ENCODE data around the gene ITGB1.
"Not testable (repeated sequence)": the region's sequence is repeated elsewhere in the genome, so short reads cannot be mapped to it uniquely, and the experiment has no call there.

The ITGB1 gene

GRCh38 chr10:32958085-32959005, at the start of gene ITGB1:
TSS of gene ITGB1 (minus strand) at chr10:32958230. CDS start at chr10:32935558, 22,672 bp downstream.
- DNase-seq = peak; percentile 71

DNA sequence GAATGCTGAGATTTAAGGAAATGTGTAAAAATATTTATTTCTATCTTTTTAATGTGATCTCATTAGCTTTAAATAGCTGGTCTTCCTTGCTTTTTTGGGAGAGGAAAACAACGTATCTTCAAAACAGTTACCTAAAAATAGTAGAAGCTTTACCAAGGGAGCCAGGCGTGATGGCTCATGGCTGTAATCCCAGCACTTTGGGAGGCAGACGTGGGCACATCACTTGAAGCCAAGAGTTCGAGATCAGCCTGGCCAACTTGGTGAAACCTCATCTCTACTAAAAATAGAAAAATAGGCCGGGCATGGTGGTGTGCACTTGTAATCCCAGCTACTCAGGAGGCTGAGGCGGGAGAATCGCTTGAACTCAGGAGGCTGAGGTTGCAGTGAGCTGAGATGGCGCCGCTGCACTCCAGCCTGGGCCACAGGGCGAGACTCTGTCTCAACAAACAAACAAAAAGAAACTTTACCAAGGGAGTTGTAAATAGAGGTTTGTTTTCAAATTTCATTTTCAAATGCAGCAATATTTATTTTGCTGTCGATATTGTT, 48.4 kb upstream of the ITGB1 start:
- no peak for DNase-seq

DNA sequence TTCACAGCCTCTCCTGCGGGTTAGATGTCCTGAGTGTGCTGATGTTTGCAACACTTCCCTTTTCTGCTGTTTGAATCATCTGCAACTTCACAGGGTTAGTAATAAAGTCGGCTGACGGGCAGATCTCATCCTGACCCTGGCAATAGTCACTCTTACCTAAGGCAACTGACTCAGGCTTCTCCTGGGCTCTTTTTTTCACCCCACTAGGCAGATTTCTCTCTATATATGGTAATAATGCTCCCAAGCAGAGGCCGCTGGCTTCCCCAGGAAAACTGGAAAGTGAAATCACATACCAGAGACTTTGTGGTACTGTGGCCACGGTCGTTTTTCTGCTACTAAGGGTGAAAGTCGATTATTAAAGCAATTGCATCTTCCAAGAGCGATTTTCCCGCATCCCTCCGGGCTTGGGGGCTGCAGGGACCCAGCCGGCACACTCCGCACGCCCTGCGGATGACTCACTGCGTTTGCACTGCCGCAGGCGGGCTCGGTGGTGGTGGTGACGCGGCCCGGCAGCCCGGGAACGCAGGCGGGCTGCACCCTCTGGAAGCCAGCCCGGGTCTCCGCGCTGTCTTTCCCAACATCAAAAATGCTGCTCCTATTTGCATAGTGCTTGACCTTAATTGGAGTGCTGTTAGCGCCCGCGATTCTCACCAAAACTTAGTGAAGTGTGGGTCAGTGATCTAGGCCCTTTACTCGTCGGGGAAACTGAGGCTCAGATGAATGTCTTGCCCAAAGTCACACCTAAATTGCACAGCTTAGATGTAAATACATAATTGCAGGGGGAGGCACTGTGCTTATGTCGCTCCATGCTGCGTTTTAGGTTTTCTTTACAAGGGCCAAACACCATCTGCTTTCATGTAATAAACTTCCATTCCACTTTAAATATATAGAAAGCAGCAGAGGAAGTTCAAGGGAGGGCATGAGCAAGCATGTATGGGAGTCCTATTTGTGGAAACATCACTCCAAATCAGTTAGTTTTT, 47.6 kb upstream of the ITGB1 start:
- no peak for DNase-seq

- DNase-seq = no peak
These were observed 44.0 kb upstream of the ITGB1 start for GRCh38 chr10:33001908-33002492.

DNA sequence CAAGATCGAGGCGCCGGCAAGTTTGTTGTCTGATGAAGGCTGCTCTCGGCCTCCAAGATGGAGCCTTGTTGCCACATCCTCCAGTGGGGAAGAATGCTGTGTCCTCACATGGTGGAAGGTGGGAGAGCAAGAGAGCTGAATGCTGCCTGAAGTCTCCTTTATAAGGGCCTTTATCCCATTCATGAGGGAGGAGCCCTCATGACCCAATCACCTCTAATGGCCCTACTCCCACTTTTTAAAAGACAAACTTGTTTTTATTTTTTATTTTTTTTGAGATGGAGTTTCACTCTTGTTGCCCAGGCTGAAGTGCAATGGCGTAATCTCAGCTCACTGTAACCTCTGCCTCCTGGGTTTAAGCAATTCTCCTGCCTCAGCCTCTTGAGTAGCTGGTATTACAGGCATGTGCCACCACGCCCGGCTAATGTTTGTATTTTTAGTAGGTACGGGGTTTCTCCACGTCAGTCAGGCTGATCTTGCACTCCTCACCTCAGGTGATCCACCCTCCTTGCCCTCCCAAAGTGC, 40.1 kb upstream of the ITGB1 start:
- not testable (repeated sequence) for DNase-seq

DNA sequence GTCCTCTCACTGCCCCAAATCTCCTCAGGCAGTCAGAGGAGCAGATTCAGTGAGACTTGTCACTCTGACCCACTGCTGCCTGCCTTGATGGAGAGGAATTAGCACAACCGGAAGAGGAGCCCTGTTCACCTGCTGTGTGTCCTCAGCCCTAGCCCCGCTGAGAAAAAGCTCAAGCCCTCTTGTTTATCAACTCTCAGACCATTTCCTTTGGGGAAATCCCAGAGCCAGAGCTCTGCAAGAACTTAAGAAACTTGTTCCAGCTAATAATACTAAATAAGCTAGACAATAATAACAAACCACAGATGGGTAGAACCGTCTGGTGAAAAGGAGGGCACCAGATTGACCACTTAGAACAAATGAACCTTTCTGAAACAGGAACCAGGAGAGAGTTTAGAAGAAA, 37.7 kb upstream of the ITGB1 start:
- DNase-seq = no peak

GRCh38 chr10:32995066-32995622, 37.1 kb upstream of the ITGB1 start:
- DNase-seq = no peak

DNA sequence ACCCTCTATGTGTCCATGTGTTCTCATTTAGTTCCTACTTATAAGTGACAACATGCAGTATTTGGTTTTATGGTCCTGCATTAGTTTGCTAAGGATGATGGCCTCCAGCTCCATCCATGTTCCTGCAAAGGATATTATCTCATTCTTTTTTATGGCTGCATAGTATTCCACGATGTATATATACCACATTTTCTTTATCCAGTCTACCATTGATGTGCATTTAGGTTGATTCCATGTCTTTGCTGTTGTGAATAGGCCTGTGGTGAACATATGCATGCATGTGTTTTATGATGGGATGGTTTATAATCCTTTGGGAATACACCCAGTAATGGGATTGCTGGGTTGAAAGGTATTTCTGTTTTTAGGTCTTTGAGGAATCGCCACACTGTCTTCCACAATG, 36.6 kb upstream of the ITGB1 start:
- not testable (repeated sequence) for DNase-seq

DNA sequence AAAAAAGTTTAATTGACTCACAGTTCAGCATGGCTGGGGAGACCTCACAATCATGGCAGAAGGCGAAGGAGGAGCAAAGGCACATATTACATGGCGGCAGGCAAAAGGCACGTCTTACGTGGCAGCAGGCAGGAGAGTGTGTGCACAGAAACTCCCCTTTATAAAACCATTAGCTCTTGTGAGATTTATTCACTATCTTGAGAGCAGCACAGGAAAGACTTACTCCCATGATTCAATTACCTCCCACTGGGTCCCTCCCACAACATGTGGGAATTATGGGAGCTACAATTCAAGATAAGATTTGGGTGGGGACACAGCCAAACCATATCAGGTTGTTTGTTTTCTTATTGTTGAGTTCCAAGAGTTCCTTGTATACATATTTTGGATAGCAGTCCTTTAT, 34.3 kb upstream of the ITGB1 start:
- DNase-seq = not testable (repeated sequence)

DNA sequence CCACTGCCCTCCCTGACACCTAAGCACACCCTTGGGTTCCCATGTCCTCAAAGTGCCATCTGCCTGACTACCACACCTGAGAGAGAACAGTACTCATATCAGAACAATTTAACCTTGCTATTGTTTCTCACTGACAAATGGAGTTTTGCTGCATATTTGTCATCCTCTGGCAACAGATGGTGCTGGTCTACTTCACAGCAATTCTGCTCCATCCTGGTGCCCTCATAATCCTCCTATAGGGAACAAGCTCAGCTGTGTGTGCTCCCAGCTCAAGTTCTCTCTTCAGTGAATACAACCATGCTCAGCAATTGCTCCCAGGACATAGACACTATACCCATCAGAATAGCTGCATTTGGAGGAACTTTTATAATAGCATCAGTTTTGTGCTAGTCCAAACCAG, 32.8 kb upstream of the ITGB1 start:
- DNase-seq = no peak

GRCh38 chr10:32988604-32989003, 30.6 kb upstream of the ITGB1 start:
- DNase-seq = no peak

DNA sequence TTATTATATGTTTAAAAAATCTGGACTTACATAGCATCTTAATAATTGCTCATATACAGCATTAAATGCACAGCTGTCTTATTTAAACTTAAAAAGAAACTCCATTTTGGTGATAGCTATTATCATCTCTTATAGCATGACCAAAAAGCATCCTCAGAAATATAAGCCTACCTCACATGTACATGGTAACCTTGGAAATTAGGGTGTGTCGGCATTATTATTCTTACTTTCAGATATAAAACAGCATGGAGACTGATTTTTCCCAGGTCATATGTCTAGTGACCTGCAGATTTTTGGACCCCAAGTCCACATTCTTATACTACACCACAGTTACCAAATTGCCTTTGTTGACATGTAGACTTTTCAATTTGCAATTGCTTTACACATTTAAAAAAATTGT, 29.1 kb upstream of the ITGB1 start:
- DNase-seq = no peak

DNA sequence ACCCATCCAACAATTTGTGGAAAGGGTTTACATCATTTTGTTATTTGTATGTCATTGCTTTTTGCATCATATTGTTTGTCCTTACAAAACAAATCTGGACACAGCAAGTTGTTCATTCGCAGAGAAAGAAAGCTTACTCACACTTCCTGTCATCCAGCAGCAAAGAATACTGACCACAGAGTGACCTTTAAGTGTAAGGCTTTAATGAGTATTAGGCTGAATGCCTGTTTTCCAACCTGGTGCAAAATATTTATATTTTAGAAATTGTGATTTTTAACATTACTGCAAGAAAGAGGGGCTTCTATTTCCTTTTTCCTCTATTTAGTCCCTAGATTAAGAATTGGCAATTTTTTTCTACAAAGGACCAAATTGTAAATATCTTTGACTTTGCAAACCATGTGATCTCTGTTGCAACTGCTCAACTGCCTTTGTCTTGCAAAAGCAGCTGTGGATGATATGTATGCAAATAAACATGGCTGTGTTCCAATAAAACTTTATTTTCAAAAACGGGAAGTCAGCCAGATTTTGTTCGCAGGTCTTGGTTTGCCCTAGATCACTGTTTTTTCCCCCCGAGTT, 27.8 kb upstream of the ITGB1 start:
- no peak for DNase-seq

DNA sequence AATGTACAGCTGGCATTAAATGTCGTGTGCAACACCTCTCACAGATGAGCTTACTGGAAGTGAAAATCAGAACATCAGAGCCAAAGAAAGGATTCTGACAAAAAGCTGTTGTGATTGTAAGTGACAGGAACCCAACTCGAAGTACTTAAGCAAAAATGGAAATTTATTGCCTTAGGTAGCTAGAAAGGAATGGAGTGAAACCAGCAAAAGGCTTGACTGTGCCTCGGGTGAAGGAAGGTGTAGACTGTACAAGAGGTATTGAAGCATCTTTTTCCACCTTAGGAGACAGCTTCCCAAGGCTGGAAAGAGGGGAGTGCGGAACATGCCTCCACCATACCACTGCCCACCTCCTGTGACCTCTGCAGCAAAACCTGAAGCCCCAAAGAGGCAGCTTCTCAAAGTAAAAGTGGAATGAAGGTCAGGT, 27.3 kb upstream of the ITGB1 start:
- DNase-seq = no peak

- no peak for DNase-seq
These were observed 26.1 kb upstream of the ITGB1 start for GRCh38 chr10:32984003-32984600.

DNA sequence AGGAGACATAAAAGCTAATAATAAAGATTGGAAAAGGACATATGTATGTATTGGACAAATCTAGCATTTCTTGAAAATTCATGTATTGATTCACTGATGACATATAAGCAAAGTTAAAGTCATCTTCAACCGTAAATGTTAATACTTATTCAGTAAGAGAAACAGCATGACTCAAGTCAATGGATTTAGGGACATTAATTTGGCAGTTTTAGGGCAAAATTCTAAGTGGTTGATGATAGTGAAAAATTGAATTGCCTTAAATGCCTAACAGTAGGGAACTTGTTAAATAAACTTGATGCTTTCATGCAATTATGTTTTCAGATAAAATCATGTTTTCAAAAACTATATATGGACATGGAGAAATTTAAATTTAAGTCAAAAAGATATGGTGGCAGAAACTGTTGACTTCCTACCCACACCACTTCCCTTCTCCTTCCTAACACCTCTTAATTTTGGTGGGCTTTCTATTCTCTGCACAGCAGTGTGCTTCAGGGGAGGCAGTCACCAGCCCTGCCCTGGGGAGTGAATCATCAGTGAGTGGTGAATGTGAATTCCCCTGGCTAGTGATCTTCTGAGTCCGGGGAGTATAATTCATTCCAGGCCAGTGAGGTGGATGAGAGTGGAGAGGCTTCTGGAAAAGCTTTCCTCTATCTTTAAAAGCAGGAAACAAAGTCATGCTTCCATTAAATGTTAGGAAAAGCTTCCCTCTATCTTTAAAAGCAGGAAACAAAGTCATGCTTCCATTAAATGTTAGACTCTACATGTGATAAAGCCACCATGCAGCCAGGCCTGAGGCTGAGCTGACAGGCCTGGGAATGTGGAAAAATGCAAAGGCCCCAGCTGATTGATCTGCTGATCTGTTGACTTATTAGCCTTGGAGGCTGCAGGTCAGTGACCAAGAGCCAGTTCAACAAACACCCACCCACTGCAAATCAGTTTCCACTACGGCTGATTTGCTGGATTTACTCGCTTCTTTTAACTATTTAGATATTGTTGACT, 25.2 kb upstream of the ITGB1 start:
- no peak for DNase-seq

DNA sequence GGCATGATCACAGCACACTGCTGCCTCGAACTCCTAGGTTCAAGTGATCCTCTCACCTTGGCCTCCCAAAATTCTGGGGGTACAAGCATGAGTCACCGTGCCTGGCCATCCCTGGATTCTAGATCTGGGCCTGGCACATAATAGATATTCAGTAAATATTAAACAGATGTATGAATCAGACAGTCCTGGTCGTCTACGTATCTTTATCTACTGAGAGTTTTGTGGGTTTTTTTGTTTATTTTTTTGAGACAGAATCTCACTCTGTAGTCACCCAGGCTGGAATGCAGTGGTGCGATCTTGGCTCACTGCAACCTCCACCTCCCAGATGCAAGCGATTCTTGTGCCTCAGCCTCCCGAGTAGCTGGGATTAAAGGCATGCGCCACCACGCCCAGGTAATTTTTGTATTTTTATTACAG, 24.3 kb upstream of the ITGB1 start:
- no peak for DNase-seq

- no peak for DNase-seq
These were observed 23.7 kb upstream of the ITGB1 start for GRCh38 chr10:32981760-32982159.

- peak; percentile 85 for DNase-seq
These were observed 22.8 kb upstream of the ITGB1 start for GRCh38 chr10:32980558-32981468.

Measured in COR-L47 (cell line).